Astrocyte (in vitro differentiated cells and primary cell): Measurements from ENCODE around the gene CMTM4. TPM values are rescaled to one million over a fixed set of nuclear protein-coding genes. Genes with fewer than 3 reads are reported as not detected.
A peak's percentile ranks its signal among the peaks of the same experiment; 100 is the strongest.

Source experiments
- DNase-seq: peaks from one replicate; pipeline ENCODE4 v3.0.0-alpha.2; 2010; ENCODE audit warnings: low read depth
- FAIRE-seq: peaks from 2 replicates; lab custom pipeline; 2011; peaks lifted over from hg19 to GRCh38; lab: Jason Lieb, UNC
- H2AFZ ChIP-seq: 2 replicates; pipeline ENCODE4 v1.6.0; 2012; ENCODE audit warnings: low read depth, low read length, inconsistent platforms
- H3K27ac ChIP-seq: 2 replicates; pipeline ENCODE4 v1.5.1; 2011; ENCODE audit warnings: low read depth, low read length, inconsistent platforms
- H3K27me3 ChIP-seq: 2 replicates; pipeline ENCODE4 v1.6.0; 2011; ENCODE audit warnings: low read length, inconsistent platforms; ENCODE audit not compliant: insufficient read depth
- H3K36me3 ChIP-seq: 2 replicates; pipeline ENCODE4 v1.5.1; 2011; ENCODE audit warnings: low read length, inconsistent platforms; ENCODE audit not compliant: insufficient read depth
- H3K4me1 ChIP-seq: 2 replicates; pipeline ENCODE4 v1.5.1; 2011; ENCODE audit warnings: low read length, inconsistent platforms; ENCODE audit not compliant: insufficient read depth
- H3K4me2 ChIP-seq: 2 replicates; pipeline ENCODE4 v1.6.0; 2012; ENCODE audit warnings: low read length, inconsistent platforms
- H3K4me3 ChIP-seq: 2 replicates; pipeline ENCODE4 v1.5.1; 2011; ENCODE audit warnings: low read depth, mild to moderate bottlenecking, low read length, inconsistent platforms; ENCODE audit not compliant: insufficient read depth
- H3K79me2 ChIP-seq: 2 replicates; pipeline ENCODE4 v1.6.0; 2012; ENCODE audit warnings: mild to moderate bottlenecking, low read length, inconsistent platforms; ENCODE audit not compliant: insufficient read depth
- H3K9ac ChIP-seq: 2 replicates; pipeline ENCODE4 v1.6.0; 2012; ENCODE audit warnings: mild to moderate bottlenecking, low read length, inconsistent platforms
- H3K9me3 ChIP-seq: 2 replicates; pipeline ENCODE4 v1.5.1; 2012; ENCODE audit warnings: low read depth, mild to moderate bottlenecking, low read length, inconsistent platforms; ENCODE audit not compliant: insufficient read depth
- H4K20me1 ChIP-seq: 2 replicates; pipeline ENCODE4 v1.6.0; 2012; ENCODE audit warnings: low read length, inconsistent platforms; ENCODE audit not compliant: insufficient read depth
- H3K27ac Mint-ChIP-seq: one replicate; pipeline ENCODE4 v1.8.0; 2021; ENCODE audit warnings: mild to moderate bottlenecking, mixed read lengths; ENCODE audit not compliant: unreplicated experiment
- H3K27me3 Mint-ChIP-seq: one replicate; pipeline ENCODE4 v1.8.0; 2021; ENCODE audit warnings: low read depth, mixed read lengths; ENCODE audit not compliant: unreplicated experiment
- H3K36me3 Mint-ChIP-seq: one replicate; pipeline ENCODE4 v1.8.0; 2021; ENCODE audit warnings: low read depth, mixed read lengths; ENCODE audit not compliant: unreplicated experiment
- H3K4me1 Mint-ChIP-seq: one replicate; pipeline ENCODE4 v1.8.0; 2021; ENCODE audit warnings: low read depth, mixed read lengths; ENCODE audit not compliant: unreplicated experiment
- H3K4me3 Mint-ChIP-seq: one replicate; pipeline ENCODE4 v1.8.0; 2021; ENCODE audit warnings: mild to moderate bottlenecking, moderate library complexity, mixed read lengths; ENCODE audit not compliant: unreplicated experiment
- H3K9me3 Mint-ChIP-seq: one replicate; pipeline ENCODE4 v1.8.0; 2021; ENCODE audit warnings: mild to moderate bottlenecking, mixed read lengths; ENCODE audit not compliant: unreplicated experiment
- EZH2 ChIP-seq: IDR thresholded peaks from 2 replicates; pipeline ENCODE4 v1.6.1; 2012; ENCODE audit warnings: mild to moderate bottlenecking, low read length, inconsistent platforms; ENCODE audit not compliant: insufficient read depth
- total RNA-seq: library from RNA; stranded (reverse); gene quantifications from 2 replicates; pipeline ENCODE4 v1.2.1, GENCODE V29; 2021
- TF ChIP-seq, protein P1 (sequence below): IDR thresholded peaks from 2 replicates; pipeline ENCODE4 v1.5.1; 2011; ENCODE audit warnings: low read depth, mild to moderate bottlenecking, inconsistent platforms, low read length, moderate library complexity; ENCODE audit not compliant: insufficient read depth

CMTM4 gene
- total RNA-seq, 1 donor from 2014 or later, result 20.9 TPM

DNA sequence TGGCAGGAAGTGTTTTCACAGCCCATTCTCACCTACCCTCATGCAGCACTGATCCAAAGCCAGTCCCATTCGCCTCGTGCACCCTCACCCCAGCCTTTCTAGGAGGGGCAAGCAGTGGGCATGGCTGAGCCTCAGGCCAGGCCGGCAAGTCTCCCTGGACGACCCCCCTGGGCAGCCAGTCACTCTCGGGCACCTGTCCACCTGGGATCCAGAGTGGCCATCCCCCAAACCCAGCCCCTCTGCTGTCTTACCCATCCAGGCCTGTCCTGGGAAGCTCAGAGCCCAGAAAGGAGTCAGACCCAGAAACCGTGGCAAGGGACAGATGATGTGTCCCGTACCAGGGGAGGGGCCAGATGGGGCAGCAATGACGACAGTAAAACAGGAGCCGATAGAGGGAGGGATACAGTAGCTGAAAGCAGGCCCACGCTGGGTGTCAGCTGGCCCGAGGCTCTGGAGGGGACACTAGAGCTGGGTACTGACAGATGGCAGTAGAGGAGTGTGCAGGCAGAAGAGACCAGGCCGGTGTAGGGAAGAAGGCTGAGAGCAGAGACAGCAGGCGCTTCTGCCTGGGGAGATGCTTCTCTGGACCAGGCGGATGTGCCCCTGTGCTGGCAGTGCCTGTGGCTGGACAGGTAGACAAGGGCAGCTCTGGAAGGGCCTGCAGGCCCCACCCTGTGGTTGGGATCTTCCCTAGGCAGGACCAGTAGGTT, 86.3 kb downstream of the CMTM4 start:
- H3K27me3 ChIP-seq, result no peaks in the 10 kb centered on the region
- H3K4me1 ChIP-seq, result peaks cover 23% of the 10 kb centered on the region
- Mint-ChIP-seq H3K9me3 (no peaks in the 10 kb centered on the region), H3K27me3 (no peaks in the 10 kb centered on the region), H3K27ac (no peak overlapping the region), H3K4me3 (no peak overlapping the region), H3K4me1 (peaks cover 7% of the 10 kb centered on the region), H3K36me3 (peaks cover 24% of the 10 kb centered on the region)
- no peak overlapping the region for H2AFZ ChIP-seq
- H3K79me2 ChIP-seq, result peaks cover 44% of the 10 kb centered on the region
- H3K36me3 ChIP-seq, result peaks cover 25% of the 10 kb centered on the region
- TF ChIP-seq, protein P1, sequence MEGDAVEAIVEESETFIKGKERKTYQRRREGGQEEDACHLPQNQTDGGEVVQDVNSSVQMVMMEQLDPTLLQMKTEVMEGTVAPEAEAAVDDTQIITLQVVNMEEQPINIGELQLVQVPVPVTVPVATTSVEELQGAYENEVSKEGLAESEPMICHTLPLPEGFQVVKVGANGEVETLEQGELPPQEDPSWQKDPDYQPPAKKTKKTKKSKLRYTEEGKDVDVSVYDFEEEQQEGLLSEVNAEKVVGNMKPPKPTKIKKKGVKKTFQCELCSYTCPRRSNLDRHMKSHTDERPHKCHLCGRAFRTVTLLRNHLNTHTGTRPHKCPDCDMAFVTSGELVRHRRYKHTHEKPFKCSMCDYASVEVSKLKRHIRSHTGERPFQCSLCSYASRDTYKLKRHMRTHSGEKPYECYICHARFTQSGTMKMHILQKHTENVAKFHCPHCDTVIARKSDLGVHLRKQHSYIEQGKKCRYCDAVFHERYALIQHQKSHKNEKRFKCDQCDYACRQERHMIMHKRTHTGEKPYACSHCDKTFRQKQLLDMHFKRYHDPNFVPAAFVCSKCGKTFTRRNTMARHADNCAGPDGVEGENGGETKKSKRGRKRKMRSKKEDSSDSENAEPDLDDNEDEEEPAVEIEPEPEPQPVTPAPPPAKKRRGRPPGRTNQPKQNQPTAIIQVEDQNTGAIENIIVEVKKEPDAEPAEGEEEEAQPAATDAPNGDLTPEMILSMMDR, result no peak
- TF ChIP-seq EZH2, result no peak
- FAIRE-seq, result no peak
- DNase-seq, result no peak
- no peak overlapping the region for H3K27ac ChIP-seq
- peaks cover 67% of the 10 kb centered on the region for H4K20me1 ChIP-seq
- H3K9ac ChIP-seq, result no peak overlapping the region
- no peaks in the 10 kb centered on the region for H3K9me3 ChIP-seq
- H3K4me2 ChIP-seq, result no peak overlapping the region
- no peak overlapping the region for H3K4me3 ChIP-seq

DNA sequence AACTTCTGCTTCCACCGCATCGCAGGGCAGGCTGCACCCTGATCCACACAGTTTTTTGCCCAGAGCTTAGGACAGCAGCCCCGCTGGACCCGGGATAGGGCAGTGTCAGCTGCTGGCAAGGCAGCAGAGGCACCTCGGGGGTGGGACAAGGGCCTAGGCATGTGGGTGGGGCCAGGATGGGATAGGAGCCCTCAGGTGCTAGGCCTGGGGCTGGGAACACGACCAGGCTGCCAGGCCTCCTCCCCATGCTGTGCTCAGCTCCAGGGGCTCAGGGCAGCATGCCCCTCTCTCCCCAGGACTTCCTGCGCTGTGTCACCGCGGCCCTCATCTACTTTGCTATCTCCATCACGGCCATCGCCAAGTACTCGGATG, 87.4 kb downstream of the CMTM4 start:
- H3K27me3 Mint-ChIP-seq, result no peaks in the 10 kb centered on the region
- H3K4me3 Mint-ChIP-seq, result no peak overlapping the region
- peak overlapping the region; percentile 59 for H3K4me2 ChIP-seq
- peaks cover 67% of the 10 kb centered on the region for H4K20me1 ChIP-seq
- peak overlapping the region; percentile 29 for H3K9ac ChIP-seq
- DNase-seq (no peak), FAIRE-seq (no peak)
- peaks cover 18% of the 10 kb centered on the region for H3K36me3 Mint-ChIP-seq
- no peaks in the 10 kb centered on the region for H3K27me3 ChIP-seq
- H3K79me2 ChIP-seq, result peaks cover 48% of the 10 kb centered on the region
- TF ChIP-seq, protein P1, result no peak
- TF ChIP-seq EZH2, result no peak
- no peaks in the 10 kb centered on the region for H3K9me3 Mint-ChIP-seq
- H3K4me3 ChIP-seq, result no peak overlapping the region
- H2AFZ ChIP-seq, result no peak overlapping the region
- peaks cover 24% of the 10 kb centered on the region for H3K4me1 ChIP-seq
- H3K36me3 ChIP-seq, result peaks cover 25% of the 10 kb centered on the region
- no peak overlapping the region for H3K27ac Mint-ChIP-seq
- H3K27ac ChIP-seq, result no peak overlapping the region
- peaks cover 7% of the 10 kb centered on the region for H3K4me1 Mint-ChIP-seq
- no peaks in the 10 kb centered on the region for H3K9me3 ChIP-seq
